Measurements from ENCODE around the gene HNMT. TPM values are rescaled to one million over a fixed set of nuclear protein-coding genes. Genes with fewer than 3 reads are reported as not detected.

HNMT gene
- total and polyA plus RNA-seq, 2 of the 13 experiments (the other 11 are each of a cell fraction or from before 2014, with no cell fraction given) = 279 to 309 TPM

GRCh38 chr2:137964066-137964858, at the start of gene HNMT (continued):
- TF ChIP-seq KDM5A (IDR thresholded peaks at IDR 0.05; ENCODE audit: borderline replicate concordance, low read length) (peak; percentile 18; the same call in 1 of the 2 replicates), ATF3 (CRISPR knock-in tag; IDR thresholded peaks at IDR 0.05) (peak; percentile 19; the same call in 1 of the 2 replicates), PHF20 (CRISPR knock-in tag; IDR thresholded peaks at IDR 0.05) (no peak), SOX13 (IDR thresholded peaks at IDR 0.05) (peak; percentile 72), SOX13 (CRISPR knock-in tag; conservative IDR thresholded peaks at IDR 0.05 in 1 of 2, IDR thresholded peaks at IDR 0.05 in 1 of 2) (peak in 1 of 2 experiments; percentile 91; a peak in 2 of 4 replicates), NCOA2 (CRISPR knock-in tag; IDR thresholded peaks at IDR 0.05) (peak; percentile 99), ADNP (CRISPR knock-in tag; IDR thresholded peaks at IDR 0.05) (no peak), JUN (CRISPR knock-in tag; IDR thresholded peaks at IDR 0.05) (peak; percentile 40; the same call in 1 of the 2 replicates), AHDC1 (CRISPR knock-in tag; IDR thresholded peaks at IDR 0.05; ENCODE audit: borderline replicate concordance) (peak; percentile 99), ZFP91 (CRISPR knock-in tag; IDR thresholded peaks at IDR 0.05; ENCODE audit: borderline replicate concordance) (peak; percentile 80), FOXA1 (IDR thresholded peaks at IDR 0.05) (peak; percentile 89), FOXA1 (CRISPR knock-in tag; IDR thresholded peaks at IDR 0.05) (peak; percentile 87), JDP2 (CRISPR knock-in tag; IDR thresholded peaks at IDR 0.05; ENCODE audit: borderline replicate concordance) (no peak; the same call in 1 of the 2 replicates), POGK (CRISPR knock-in tag; conservative IDR thresholded peaks at IDR 0.05) (peak; percentile 88), ZNF296 (CRISPR knock-in tag; conservative IDR thresholded peaks at IDR 0.05) (no peak), TOE1 (CRISPR knock-in tag; IDR thresholded peaks at IDR 0.05) (peak; percentile 96), ZNF556 (CRISPR knock-in tag; IDR thresholded peaks at IDR 0.05; ENCODE audit: borderline replicate concordance) (peak; percentile 70; the same call in 1 of the 2 replicates), E2F1 (CRISPR knock-in tag; IDR thresholded peaks at IDR 0.05) (no peak; the same call in 1 of the 2 replicates)

All from HepG2 (cell line).